ENCODE measurements around the gene CTSL. TPM values are rescaled to one million over a fixed set of nuclear protein-coding genes. Genes with fewer than 3 reads are reported as not detected.

Gene CTSL
- polyA plus RNA-seq, 1 donor (not counting 4 experiments of a cell fraction or from before 2014, with no cell fraction given), result 121 TPM

GRCh38 chr9:87685871-87686519 lies 39.9 kb upstream of the CTSL start:
- no peak overlapping the region for H3K27ac ChIP-seq (ENCODE audit: control insufficient read depth, insufficient read depth, low read length)
- DNase-seq (ENCODE audit: low read depth, low spot score) (no peak), FAIRE-seq (no peak)

GRCh38 chr9:87686520-87687090 lies 39.3 kb upstream of the CTSL start:
- H3K9me3 ChIP-seq (ENCODE audit: control insufficient read depth, low read depth, low read length), result no peaks in the 10 kb centered on the region
- no peaks in the 10 kb centered on the region for H3K36me3 ChIP-seq (ENCODE audit: control insufficient read depth in 2 of 2, extremely low read depth in 1 of 2, insufficient read depth in 2 of 2, low read length in 2 of 2)
- no peak overlapping the region for H2AFZ ChIP-seq (ENCODE audit: control insufficient read depth, low read length)
- no peaks in the 10 kb centered on the region for H4K20me1 ChIP-seq (ENCODE audit: control insufficient read depth, extremely low read depth, insufficient read depth, low read length)
- no peak overlapping the region for H3K27ac ChIP-seq (ENCODE audit: control insufficient read depth, insufficient read depth, low read length)
- H3K9me1 ChIP-seq (ENCODE audit: control insufficient read depth, extremely low read depth, insufficient read depth, low read length), result no peaks in the 10 kb centered on the region
- no peak overlapping the region for H3K9ac ChIP-seq (ENCODE audit: control insufficient read depth, extremely low read depth, insufficient read depth, low read length)
- TF ChIP-seq EZH2 (IDR thresholded peaks at IDR 0.05; ENCODE audit: low read length) (no peak), CTCF (optimal IDR thresholded peaks at IDR 0.05 in 1 of 3, IDR thresholded peaks at IDR 0.05 in 1 of 3, conservative IDR thresholded peaks at IDR 0.05 in 1 of 3; ENCODE audit: extremely low read depth in 1 of 3, insufficient read depth in 2 of 3, low read length in 3 of 3) (no peak)
- no peaks in the 10 kb centered on the region for H3K27me3 ChIP-seq (ENCODE audit: control insufficient read depth, extremely low read depth, insufficient read depth, low read length)
- H3K79me2 ChIP-seq (ENCODE audit: control insufficient read depth, insufficient read depth, low read length), result no peaks in the 10 kb centered on the region
- no peaks in the 10 kb centered on the region for H3K4me1 ChIP-seq (ENCODE audit: control insufficient read depth, extremely low read depth, insufficient read depth, low read length)
- FAIRE-seq, result no peak
- no peak overlapping the region for H3K4me2 ChIP-seq (ENCODE audit: control insufficient read depth, extremely low read depth, insufficient read depth, low read depth, low read length)
- no peak overlapping the region for H3K4me3 ChIP-seq (ENCODE audit: control insufficient read depth in 2 of 3, extremely low read depth in 1 of 3, insufficient read depth in 2 of 3, low read depth in 1 of 3, low read length in 3 of 3)
- dilution Hi-C loops (cut with MboI; ENCODE audit: extremely low pct_ligation_motif_present, low sequenced_read_pairs), result no loop called here
- DNase-seq (ENCODE audit: low read depth, low spot score), result no peak

More at GRCh38 chr9:87685871-87686519, 39.9 kb upstream of the CTSL start:
- H3K27me3 ChIP-seq (ENCODE audit: control insufficient read depth, extremely low read depth, insufficient read depth, low read length), result no peaks in the 10 kb centered on the region
- no peak overlapping the region for H3K4me2 ChIP-seq (ENCODE audit: control insufficient read depth, extremely low read depth, insufficient read depth, low read depth, low read length)
- H3K9ac ChIP-seq (ENCODE audit: control insufficient read depth, extremely low read depth, insufficient read depth, low read length), result no peak overlapping the region
- no peaks in the 10 kb centered on the region for H3K36me3 ChIP-seq (ENCODE audit: control insufficient read depth in 2 of 2, extremely low read depth in 1 of 2, insufficient read depth in 2 of 2, low read length in 2 of 2)
- no peaks in the 10 kb centered on the region for H3K79me2 ChIP-seq (ENCODE audit: control insufficient read depth, insufficient read depth, low read length)
- dilution Hi-C loops (cut with MboI; ENCODE audit: extremely low pct_ligation_motif_present, low sequenced_read_pairs), result no loop called here
- H3K9me3 ChIP-seq (ENCODE audit: control insufficient read depth, low read depth, low read length), result no peaks in the 10 kb centered on the region
- H4K20me1 ChIP-seq (ENCODE audit: control insufficient read depth, extremely low read depth, insufficient read depth, low read length), result no peaks in the 10 kb centered on the region
- TF ChIP-seq CTCF (optimal IDR thresholded peaks at IDR 0.05 in 1 of 3, IDR thresholded peaks at IDR 0.05 in 1 of 3, conservative IDR thresholded peaks at IDR 0.05 in 1 of 3; ENCODE audit: extremely low read depth in 1 of 3, insufficient read depth in 2 of 3, low read length in 3 of 3), result no peak
- TF ChIP-seq EZH2 (IDR thresholded peaks at IDR 0.05; ENCODE audit: low read length), result no peak
- H2AFZ ChIP-seq (ENCODE audit: control insufficient read depth, low read length), result no peak overlapping the region
- H3K9me1 ChIP-seq (ENCODE audit: control insufficient read depth, extremely low read depth, insufficient read depth, low read length), result no peaks in the 10 kb centered on the region
- no peaks in the 10 kb centered on the region for H3K4me1 ChIP-seq (ENCODE audit: control insufficient read depth, extremely low read depth, insufficient read depth, low read length)
- H3K4me3 ChIP-seq (ENCODE audit: control insufficient read depth in 2 of 3, extremely low read depth in 1 of 3, insufficient read depth in 2 of 3, low read depth in 1 of 3, low read length in 3 of 3), result no peak overlapping the region

Data from keratinocyte (primary cell).